Tibial nerve (tissue), 4 donors: ENCODE results near the gene AQP2. TPM values are rescaled to one million over a fixed set of nuclear protein-coding genes. Genes with fewer than 3 reads are reported as not detected.

Experiments
- DNase-seq, 2 donors: peaks; one replicate each; pipeline ENCODE4 v3.0.0-alpha.2; 2019; ENCODE audit warnings: low spot score in 2 of 2
- H3K27ac ChIP-seq, 4 donors: fragments of 200-600 bp; sonication (generic) in 3 of 4; one replicate each; pipeline ENCODE4 v1.5.1; 2017 to 2019; ENCODE audit warnings: mild to moderate bottlenecking in 1 of 4
- H3K27me3 ChIP-seq, 2 donors: fragments of 200-600 bp; sonication (generic) in 1 of 2; one replicate each; pipeline versions ENCODE4 v1.5.1 to v1.6.0; 2017 to 2019
- H3K36me3 ChIP-seq, 3 donors: fragments of 200-600 bp; sonication (generic); one replicate each; pipeline ENCODE4 v1.5.1; 2018 to 2019
- H3K4me1 ChIP-seq, 4 donors: fragments of 200-600 bp; sonication (generic) in 3 of 4; one replicate each; pipeline ENCODE4 v1.5.1; 2017 to 2019
- H3K4me3 ChIP-seq, 4 donors: fragments of 200-600 bp; sonication (generic) in 3 of 4; one replicate each; pipeline ENCODE4 v1.5.1; 2017 to 2019; ENCODE audit warnings: mild to moderate bottlenecking in 1 of 4, moderate library complexity in 1 of 4
- H3K9me3 ChIP-seq, 4 donors: fragments of 200-600 bp; sonication (generic) in 3 of 4; one replicate each; pipeline ENCODE4 v1.5.1; 2017 to 2019
- EP300 ChIP-seq, 2 donors: sonication (generic); formaldehyde crosslinking; IDR thresholded peaks; one replicate each; pipeline ENCODE4 v1.6.1; 2017; ENCODE audit warnings: antibody characterized with exemption in 2 of 2, mild to moderate bottlenecking in 1 of 2
- POLR2A ChIP-seq, 2 donors: fragments of 450-650 bp; IDR thresholded peaks; one replicate each; pipeline ENCODE4 v1.6.1; 2017; ENCODE audit warnings: antibody characterized with exemption in 2 of 2, mild to moderate bottlenecking in 2 of 2, moderate library complexity in 2 of 2
- WGBS, 2 donors: methylation state at CpG; one replicate each; pipeline ENCODE4 v1.1.5; 2018; 5-methylcytosine and 5-hydroxymethylcytosine counted together
- total RNA-seq, 4 donors: library from RNA; depleted of rRNA; stranded (reverse); fragments of >200 nt; gene quantifications; one replicate each; pipeline ENCODE4 v1.1.0, GENCODE V29; 2016
- TF ChIP-seq, protein P1 (sequence below), 5 experiments: fragments of 200-600 bp in 3 of 5; fragments of 450-650 bp in 2 of 5; sonication (generic) in 3 of 5; IDR thresholded peaks; one replicate each; pipeline ENCODE4 v1.5.1; 2016 to 2019; ENCODE audit warnings: antibody characterized with exemption in 5 of 5, mild to moderate bottlenecking in 3 of 5, moderate library complexity in 2 of 5

AQP2 gene
- total RNA-seq, 4 donors from 2014 or later: not detected

DNA sequence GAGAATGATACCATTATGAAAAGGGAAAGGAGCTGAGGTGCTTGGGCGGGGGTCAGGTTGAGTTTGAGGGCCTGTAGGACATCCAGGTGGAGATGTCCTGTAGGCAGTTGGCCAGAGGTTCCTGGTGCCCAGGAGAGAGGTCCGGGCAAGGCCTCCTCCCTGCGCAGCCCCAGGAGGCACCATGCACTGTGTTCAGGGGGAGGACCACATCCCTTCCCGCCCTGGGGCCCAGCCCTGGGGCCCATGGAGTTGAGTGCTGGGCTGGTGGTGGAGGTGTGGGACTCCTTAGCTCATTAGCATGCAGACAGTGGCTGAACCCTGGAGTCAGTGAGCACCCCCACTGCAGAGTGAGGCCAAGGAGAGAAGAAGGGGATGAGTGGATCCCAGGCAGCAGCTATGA is 41.2 kb upstream of the AQP2 start:
- DNase-seq: no peak
- H3K36me3 ChIP-seq: no peaks in the 10 kb centered on the region
- H3K4me1 ChIP-seq: peaks cover 0 to 4% (median 0%) of the 10 kb centered on the region in 4 donors
- no peak overlapping the region for H3K4me3 ChIP-seq
- H3K27me3 ChIP-seq: peaks cover 0 to 2% of the 10 kb centered on the region in 2 donors
- peak overlapping the region in 1 of 4 donors; percentile 45 for H3K27ac ChIP-seq
- no peaks in the 10 kb centered on the region for H3K9me3 ChIP-seq
- TF ChIP-seq EP300 (IDR thresholded peaks at IDR 0.05) (no peak), POLR2A (IDR thresholded peaks at IDR 0.05) (no peak)
- TF ChIP-seq, protein P1, sequence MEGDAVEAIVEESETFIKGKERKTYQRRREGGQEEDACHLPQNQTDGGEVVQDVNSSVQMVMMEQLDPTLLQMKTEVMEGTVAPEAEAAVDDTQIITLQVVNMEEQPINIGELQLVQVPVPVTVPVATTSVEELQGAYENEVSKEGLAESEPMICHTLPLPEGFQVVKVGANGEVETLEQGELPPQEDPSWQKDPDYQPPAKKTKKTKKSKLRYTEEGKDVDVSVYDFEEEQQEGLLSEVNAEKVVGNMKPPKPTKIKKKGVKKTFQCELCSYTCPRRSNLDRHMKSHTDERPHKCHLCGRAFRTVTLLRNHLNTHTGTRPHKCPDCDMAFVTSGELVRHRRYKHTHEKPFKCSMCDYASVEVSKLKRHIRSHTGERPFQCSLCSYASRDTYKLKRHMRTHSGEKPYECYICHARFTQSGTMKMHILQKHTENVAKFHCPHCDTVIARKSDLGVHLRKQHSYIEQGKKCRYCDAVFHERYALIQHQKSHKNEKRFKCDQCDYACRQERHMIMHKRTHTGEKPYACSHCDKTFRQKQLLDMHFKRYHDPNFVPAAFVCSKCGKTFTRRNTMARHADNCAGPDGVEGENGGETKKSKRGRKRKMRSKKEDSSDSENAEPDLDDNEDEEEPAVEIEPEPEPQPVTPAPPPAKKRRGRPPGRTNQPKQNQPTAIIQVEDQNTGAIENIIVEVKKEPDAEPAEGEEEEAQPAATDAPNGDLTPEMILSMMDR (IDR thresholded peaks at IDR 0.05): no peak
- WGBS, 2 donors: 94 to 95% methylated on average over 4 of the region's 4 CpGs

DNA sequence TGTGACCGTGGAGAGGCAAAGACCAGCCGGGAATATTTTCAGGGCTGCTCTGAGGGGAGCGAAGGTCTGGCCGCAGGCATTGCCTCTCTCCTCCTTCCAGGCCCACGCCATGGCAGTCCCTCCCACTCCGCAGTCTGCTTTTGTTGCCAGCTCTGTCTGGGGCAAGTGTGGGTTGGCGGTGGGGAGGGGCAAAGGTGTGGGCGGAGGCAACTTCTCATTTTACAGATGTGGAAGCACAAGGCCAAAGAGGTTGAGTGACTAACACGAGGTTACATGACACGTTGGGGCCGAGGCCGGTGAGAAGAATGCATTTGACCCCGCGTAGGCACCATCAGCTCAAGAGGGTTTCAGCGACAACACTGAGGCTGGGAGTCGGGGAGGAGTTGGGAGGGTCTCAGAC is 40.7 kb upstream of the AQP2 start:
- Histone ChIP-seq H3K36me3 (no peaks in the 10 kb centered on the region), H3K27me3 (no peaks in the 10 kb centered on the region), H3K4me3 (no peak overlapping the region), H3K9me3 (no peaks in the 10 kb centered on the region), H3K27ac (peak overlapping the region in 1 of 4 donors; percentile 54), H3K4me1 (no peaks in the 10 kb centered on the region)
- TF ChIP-seq, protein P1 (IDR thresholded peaks at IDR 0.05): no peak
- TF ChIP-seq EP300 (IDR thresholded peaks at IDR 0.05) (peak in 1 of 2 donors; percentile 35), POLR2A (IDR thresholded peaks at IDR 0.05) (no peak)
- WGBS, 2 donors: 38 to 45% methylated on average over 16 of the region's 16 CpGs
- DNase-seq: no peak

DNA sequence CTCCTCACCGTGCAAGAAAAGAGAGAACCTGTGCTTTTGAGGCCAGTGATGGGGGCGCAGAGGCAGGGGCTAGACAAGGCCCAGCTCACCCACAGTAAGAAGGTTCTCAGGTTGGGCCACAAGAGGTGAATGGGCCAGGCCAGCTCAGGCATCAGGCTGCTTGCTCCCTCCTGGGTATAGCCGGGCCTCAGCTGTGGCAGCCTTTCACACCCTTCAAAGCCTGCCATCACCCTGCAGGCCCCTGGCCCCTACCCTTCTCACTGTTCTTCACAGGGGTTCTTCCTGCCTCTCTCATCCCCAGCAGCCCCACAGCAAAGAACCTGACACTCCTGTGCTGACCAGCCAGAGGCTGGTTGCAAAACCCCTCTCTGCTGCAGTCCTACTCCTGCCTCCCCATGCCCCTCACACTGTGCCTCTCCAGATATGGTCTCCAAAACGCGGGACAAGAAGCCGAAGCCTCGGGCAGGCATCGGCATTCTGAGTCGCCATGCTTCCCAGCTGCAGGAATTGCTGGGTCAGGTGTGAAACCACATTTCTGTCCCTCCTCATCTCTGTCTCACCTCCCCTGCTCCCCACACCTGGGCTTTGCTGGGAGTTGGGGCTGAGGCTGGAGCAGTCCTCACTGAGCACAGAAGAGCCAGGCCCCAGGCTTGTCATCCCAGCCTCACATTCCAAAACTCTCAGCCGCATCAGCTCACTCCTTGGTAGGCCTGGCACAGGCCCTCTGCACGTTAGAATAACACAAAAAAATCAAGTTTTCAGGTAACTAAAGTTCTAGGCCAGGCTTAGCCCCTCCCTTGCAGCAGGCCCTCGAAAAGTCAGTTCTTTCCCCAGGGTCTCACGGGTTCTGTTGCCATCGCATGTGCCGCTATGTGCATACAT is 40.0 kb upstream of the AQP2 start:
- DNase-seq: no peak
- peak overlapping the region in 1 of 4 donors; percentile 54 for H3K27ac ChIP-seq
- no peaks in the 10 kb centered on the region for H3K27me3 ChIP-seq
- H3K36me3 ChIP-seq: no peaks in the 10 kb centered on the region
- TF ChIP-seq POLR2A (IDR thresholded peaks at IDR 0.05) (no peak), EP300 (IDR thresholded peaks at IDR 0.05) (no peak)
- TF ChIP-seq, protein P1 (IDR thresholded peaks at IDR 0.05): no peak
- 89 to 92% methylated on average over 15 of the region's 15 CpGs for WGBS, 2 donors
- no peak overlapping the region for H3K4me3 ChIP-seq
- no peaks in the 10 kb centered on the region for H3K4me1 ChIP-seq
- no peaks in the 10 kb centered on the region for H3K9me3 ChIP-seq

DNA sequence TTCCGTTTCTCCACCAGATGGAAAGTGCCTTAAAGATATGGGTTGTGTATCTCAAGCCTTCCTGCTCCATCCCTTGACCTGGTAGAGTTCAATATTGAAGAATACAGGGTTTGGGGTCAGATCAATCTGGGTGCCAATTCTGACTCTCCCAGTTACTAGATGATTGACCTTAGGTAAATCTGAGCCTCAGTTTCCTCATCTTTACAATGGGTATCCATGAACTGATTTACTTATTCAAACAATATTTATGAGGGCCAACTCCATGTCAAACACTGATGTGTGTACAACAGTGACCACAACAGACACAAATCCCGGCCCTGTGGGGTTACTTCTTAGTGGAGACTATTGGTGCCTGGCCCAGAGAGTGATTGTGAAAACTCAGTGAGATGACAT is 39.3 kb upstream of the AQP2 start:
- Histone ChIP-seq H3K4me1 (no peaks in the 10 kb centered on the region), H3K27ac (no peak overlapping the region), H3K36me3 (no peaks in the 10 kb centered on the region), H3K4me3 (no peak overlapping the region), H3K27me3 (no peaks in the 10 kb centered on the region), H3K9me3 (no peaks in the 10 kb centered on the region)
- DNase-seq: no peak
- 87 to 96% methylated on average over 2 of the region's 2 CpGs for WGBS, 2 donors
- TF ChIP-seq POLR2A (IDR thresholded peaks at IDR 0.05) (no peak), EP300 (IDR thresholded peaks at IDR 0.05) (no peak)
- TF ChIP-seq, protein P1 (IDR thresholded peaks at IDR 0.05): no peak
